Trophoblast cell (in vitro differentiated cells and primary cell): ENCODE results near the gene SLC43A2.

Experiments used
- DNase-seq, 2 donors: peaks; one replicate each; pipeline ENCODE4 v3.0.0-alpha.2; 2016
- H2AFZ ChIP-seq: 2 replicates; pipeline ENCODE4 v1.6.1; 2013; ENCODE audit warnings: low read length, moderate library complexity, mild to moderate bottlenecking; ENCODE audit not compliant: insufficient read depth, poor library complexity
- H2AK5ac ChIP-seq: 2 replicates; pipeline ENCODE4 v1.6.1; 2013; ENCODE audit warnings: mild to moderate bottlenecking, low read length
- H2BK120ac ChIP-seq: 2 replicates; pipeline ENCODE4 v1.6.1; 2013; ENCODE audit warnings: low read length, mild to moderate bottlenecking, moderate library complexity; ENCODE audit not compliant: insufficient read depth, poor library complexity
- H2BK12ac ChIP-seq: 2 replicates; pipeline ENCODE4 v1.6.1; 2013; ENCODE audit warnings: mild to moderate bottlenecking, low read length, moderate library complexity
- H2BK5ac ChIP-seq: 2 replicates; pipeline ENCODE4 v1.6.1; 2013; ENCODE audit warnings: low read length, low read depth, moderate library complexity, mild to moderate bottlenecking; ENCODE audit not compliant: poor library complexity
- H3K14ac ChIP-seq: 2 replicates; pipeline ENCODE4 v1.6.1; 2013; ENCODE audit warnings: mild to moderate bottlenecking, low read length
- H3K18ac ChIP-seq: 2 replicates; pipeline ENCODE4 v1.6.1; 2013; ENCODE audit warnings: mild to moderate bottlenecking, low read length
- H3K23ac ChIP-seq: 2 replicates; pipeline ENCODE4 v1.6.1; 2013; ENCODE audit warnings: low read length
- H3K27ac ChIP-seq: 2 replicates; pipeline ENCODE4 v1.5.1; 2013; ENCODE audit warnings: low read depth, mild to moderate bottlenecking, inconsistent platforms, low read length, moderate library complexity
- H3K27me3 ChIP-seq: 2 replicates; pipeline ENCODE4 v1.6.1; 2013; ENCODE audit warnings: inconsistent platforms, mild to moderate bottlenecking, low read length, moderate library complexity; ENCODE audit not compliant: insufficient read depth
- H3K36me3 ChIP-seq, 2 experiments: 1 replicate in 1 of 2; 2 replicates in 1 of 2; pipeline ENCODE4 v1.6.1; 2013; ENCODE audit warnings: low read length in 2 of 2, mild to moderate bottlenecking in 2 of 2, moderate library complexity in 1 of 2; ENCODE audit not compliant: insufficient read depth in 2 of 2, control insufficient read depth in 1 of 2
- H3K4ac ChIP-seq: 2 replicates; pipeline ENCODE4 v1.6.1; 2013; ENCODE audit warnings: low read depth, mild to moderate bottlenecking, low read length, moderate library complexity
- H3K4me1 ChIP-seq, 2 experiments: 1 replicate in 1 of 2; 2 replicates in 1 of 2; pipeline ENCODE4 v1.6.1; 2013; ENCODE audit warnings: low read length in 2 of 2, mild to moderate bottlenecking in 2 of 2, moderate library complexity in 1 of 2; ENCODE audit not compliant: insufficient read depth in 2 of 2, control insufficient read depth in 1 of 2
- H3K4me2 ChIP-seq: 2 replicates; pipeline ENCODE4 v1.6.1; 2013; ENCODE audit warnings: inconsistent platforms, mild to moderate bottlenecking, low read length, moderate library complexity
- H3K4me3 ChIP-seq: 2 replicates; pipeline ENCODE4 v1.5.1; 2013; ENCODE audit warnings: mild to moderate bottlenecking, low read depth, low read length, inconsistent platforms
- H3K79me1 ChIP-seq: one replicate; pipeline ENCODE4 v1.6.1; 2013; ENCODE audit warnings: low read length
- H3K79me2 ChIP-seq: 2 replicates; pipeline ENCODE4 v1.6.1; 2013; ENCODE audit warnings: low read length, mild to moderate bottlenecking; ENCODE audit not compliant: control insufficient read depth, insufficient read depth, poor library complexity
- H3K9ac ChIP-seq: 2 replicates; pipeline ENCODE4 v1.6.1; 2013; ENCODE audit warnings: mild to moderate bottlenecking, low read length
- H3K9me3 ChIP-seq: 2 replicates; pipeline ENCODE4 v1.6.1; 2013; ENCODE audit warnings: low read depth, mild to moderate bottlenecking, control low read depth, inconsistent platforms, low read length; ENCODE audit not compliant: insufficient read depth
- H4K12ac ChIP-seq: 2 replicates; pipeline ENCODE4 v1.6.1; 2013; ENCODE audit warnings: low read depth, mild to moderate bottlenecking, low read length, moderate library complexity
- H4K8ac ChIP-seq: 2 replicates; pipeline ENCODE4 v1.6.1; 2013; ENCODE audit warnings: low read depth, mild to moderate bottlenecking, low read length, moderate library complexity
- H4K91ac ChIP-seq: one replicate; pipeline ENCODE4 v1.6.1; 2013; ENCODE audit warnings: low read depth, mild to moderate bottlenecking, low read length, moderate library complexity
- WGBS: extraction: QIAGEN DNeasy Blood & Tissue Kit; methylation state at CpG from one replicate; pipeline ENCODE4 v1.1.7; 2013; ENCODE audit warnings: missing lambda C conversion rate; ENCODE audit not compliant: insufficient read length, insufficient coverage; ENCODE audit errors: extremely low coverage; 5-methylcytosine and 5-hydroxymethylcytosine counted together

The SLC43A2 gene

DNA sequence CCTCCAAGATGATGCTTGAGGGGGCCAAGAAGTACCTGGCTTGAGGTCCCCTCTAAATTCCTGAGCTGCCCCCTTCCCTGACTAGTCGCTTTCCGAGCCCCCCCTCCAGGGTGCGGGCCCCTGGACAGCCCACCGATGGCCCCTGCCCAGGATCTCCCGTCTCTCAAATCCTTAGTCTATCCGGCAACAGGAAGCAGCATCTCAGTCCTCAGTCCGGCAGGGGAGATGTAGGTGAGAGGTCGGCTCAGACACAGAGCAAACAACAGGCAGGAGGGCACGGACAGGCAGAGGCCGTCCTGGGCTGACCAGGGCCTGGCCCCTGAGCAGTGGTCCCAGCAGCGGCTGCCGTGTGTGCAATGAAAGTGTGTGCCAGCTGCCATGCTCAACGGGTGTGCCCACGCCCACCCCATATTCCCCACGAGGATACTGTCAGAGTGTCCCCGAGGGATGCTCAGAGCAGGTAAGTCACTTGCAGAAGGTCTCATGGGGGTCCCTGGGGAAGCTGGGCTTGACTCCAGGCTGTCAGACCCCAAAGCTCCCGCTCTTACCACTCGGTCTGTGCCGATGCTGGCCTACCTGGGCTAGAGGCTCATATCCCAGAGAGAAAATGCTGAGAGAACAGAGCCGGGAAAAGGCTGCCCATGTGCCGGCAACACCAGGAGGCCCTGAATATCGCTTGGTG is 7.2 kb downstream of the SLC43A2 start:
- peak in 1 of 2 donors; percentile 62 for DNase-seq
- Histone ChIP-seq H3K18ac (peak overlapping the region; percentile 72), H3K4me3 (no peak overlapping the region), H3K36me3 (peaks cover 14 to 22% of the 10 kb centered on the region in 2 experiments), H3K4me2 (no peak overlapping the region), H2BK12ac (peak overlapping the region; percentile 59), H3K23ac (no peak overlapping the region), H3K27me3 (no peaks in the 10 kb centered on the region), H4K8ac (peak overlapping the region; percentile 73), H3K14ac (peak overlapping the region; percentile 69), H3K4me1 (peaks cover 12 to 18% of the 10 kb centered on the region in 2 experiments), H2BK5ac (peak overlapping the region; percentile 42), H3K27ac (peak overlapping the region; percentile 26), H4K12ac (no peak overlapping the region), H3K79me2 (peaks cover 4% of the 10 kb centered on the region), H3K79me1 (peaks cover 16% of the 10 kb centered on the region), H2BK120ac (peak overlapping the region; percentile 58), H2AFZ (no peak overlapping the region), H3K9ac (no peak overlapping the region), H3K9me3 (peaks cover 2% of the 10 kb centered on the region), H2AK5ac (peak overlapping the region; percentile 72), H3K4ac (peak overlapping the region; percentile 17), H4K91ac (peak overlapping the region; percentile 82)
- WGBS, result no CpG with 5 or more reads among the region's 22 CpGs

DNA sequence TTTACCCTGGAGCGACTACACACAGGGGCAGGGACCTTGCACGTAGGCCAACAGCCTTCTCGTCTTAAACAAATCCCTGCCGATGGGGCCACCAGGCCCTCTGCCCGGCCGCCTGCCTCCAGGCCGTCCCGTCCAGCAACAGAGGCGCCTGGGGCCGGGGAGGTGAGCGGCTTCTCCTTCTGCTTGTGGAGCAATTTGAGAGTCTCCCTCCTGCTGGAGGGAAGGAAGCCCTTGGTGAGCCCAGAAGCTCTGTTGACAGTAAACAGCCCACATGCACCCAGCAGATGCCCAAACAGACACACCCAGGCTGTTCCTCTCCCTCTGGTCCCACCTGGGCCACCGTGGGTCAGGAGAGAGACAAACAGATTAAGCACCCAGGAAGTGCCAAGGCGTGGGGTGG is 8.1 kb downstream of the SLC43A2 start:
- Histone ChIP-seq H3K79me1 (peaks cover 16% of the 10 kb centered on the region), H2BK120ac (no peak overlapping the region), H3K18ac (no peak overlapping the region), H2BK5ac (peak overlapping the region; percentile 13), H4K12ac (no peak overlapping the region), H3K4me1 (peaks cover 12 to 18% of the 10 kb centered on the region in 2 experiments), H3K9ac (no peak overlapping the region), H3K27ac (no peak overlapping the region), H3K14ac (no peak overlapping the region), H2BK12ac (no peak overlapping the region), H3K4me2 (no peak overlapping the region), H2AFZ (no peak overlapping the region), H3K27me3 (no peaks in the 10 kb centered on the region), H3K79me2 (peaks cover 4% of the 10 kb centered on the region), H3K4me3 (no peak overlapping the region), H4K91ac (peak overlapping the region; percentile 82), H2AK5ac (no peak overlapping the region), H4K8ac (no peak overlapping the region), H3K4ac (no peak overlapping the region), H3K36me3 (peaks cover 17 to 26% of the 10 kb centered on the region in 2 experiments), H3K9me3 (peaks cover 2% of the 10 kb centered on the region), H3K23ac (no peak overlapping the region)
- DNase-seq, result peak; percentile 93 to 94
- WGBS, result no CpG with 5 or more reads among the region's 13 CpGs

DNA sequence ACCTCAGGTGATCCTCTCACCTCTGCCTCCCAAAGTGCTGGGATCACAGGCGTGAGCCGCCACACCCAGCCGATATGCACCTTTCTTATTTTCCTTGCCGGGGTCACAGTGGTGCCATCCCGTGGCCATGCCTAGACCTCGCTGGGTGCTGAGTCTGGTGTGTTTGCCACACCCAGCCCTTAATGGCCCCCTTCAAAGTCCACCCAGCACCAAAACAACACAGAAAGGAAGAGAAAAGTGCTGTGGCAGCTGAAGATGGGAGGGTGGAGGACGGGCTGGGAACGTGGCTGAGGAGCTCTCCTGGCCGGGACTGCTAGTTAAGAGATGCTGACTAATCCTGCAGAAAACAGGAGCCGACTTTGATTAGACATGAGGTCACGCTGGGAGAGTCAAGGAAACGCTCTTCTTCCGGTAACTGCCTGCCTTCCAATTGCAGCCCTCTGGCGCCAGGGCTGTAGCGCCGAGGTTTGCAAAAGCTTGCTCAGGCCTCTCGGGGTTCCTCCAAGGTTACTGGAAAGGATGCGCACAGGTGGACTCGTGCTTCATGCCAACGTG is 10.9 kb downstream of the SLC43A2 start:
- peaks cover 12 to 18% of the 10 kb centered on the region in 2 experiments for H3K4me1 ChIP-seq
- no peak overlapping the region for H2AK5ac ChIP-seq
- DNase-seq, result peak; percentile 74 to 76
- peaks cover 22 to 30% of the 10 kb centered on the region in 2 experiments for H3K36me3 ChIP-seq
- no peak overlapping the region for H4K8ac ChIP-seq
- no peak overlapping the region for H3K9ac ChIP-seq
- WGBS, result no CpG with 5 or more reads among the region's 20 CpGs
- no peak overlapping the region for H2BK5ac ChIP-seq
- no peak overlapping the region for H4K91ac ChIP-seq
- H3K27me3 ChIP-seq, result no peaks in the 10 kb centered on the region
- no peak overlapping the region for H3K18ac ChIP-seq
- no peak overlapping the region for H3K14ac ChIP-seq
- no peak overlapping the region for H3K4ac ChIP-seq
- no peak overlapping the region for H2BK120ac ChIP-seq
- no peak overlapping the region for H3K4me3 ChIP-seq
- no peak overlapping the region for H2BK12ac ChIP-seq
- no peak overlapping the region for H3K27ac ChIP-seq
- H4K12ac ChIP-seq, result no peak overlapping the region
- H3K9me3 ChIP-seq, result no peaks in the 10 kb centered on the region
- no peak overlapping the region for H3K23ac ChIP-seq
- peaks cover 4% of the 10 kb centered on the region for H3K79me2 ChIP-seq
- no peak overlapping the region for H2AFZ ChIP-seq
- peaks cover 16% of the 10 kb centered on the region for H3K79me1 ChIP-seq
- H3K4me2 ChIP-seq, result no peak overlapping the region

DNA sequence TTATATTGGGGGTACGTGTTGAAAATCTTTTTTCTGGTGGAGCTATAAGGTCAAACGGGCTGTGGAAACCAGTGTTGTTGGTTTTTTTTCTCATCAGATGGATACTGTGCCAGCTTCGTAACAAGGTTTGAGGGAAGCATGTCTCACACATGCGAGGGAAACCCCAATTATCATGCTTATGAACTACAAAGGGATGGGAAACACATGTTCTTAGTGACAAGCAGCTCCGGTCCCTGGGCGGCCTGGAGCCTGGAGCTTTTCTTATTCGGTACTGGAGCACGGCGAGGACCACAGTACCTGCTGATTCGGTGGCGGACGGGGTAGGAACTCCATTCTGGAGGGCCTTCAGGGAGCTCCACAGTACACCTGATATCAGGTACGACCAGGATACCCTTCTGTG is 12.5 kb downstream of the SLC43A2 start:
- Histone ChIP-seq H3K9ac (no peak overlapping the region), H3K79me2 (peaks cover 3% of the 10 kb centered on the region), H3K23ac (no peak overlapping the region), H3K4me1 (peaks cover 8 to 12% of the 10 kb centered on the region in 2 experiments), H3K27ac (no peak overlapping the region), H3K18ac (no peak overlapping the region), H2BK120ac (no peak overlapping the region), H3K36me3 (peaks cover 27 to 30% of the 10 kb centered on the region in 2 experiments), H3K9me3 (no peaks in the 10 kb centered on the region), H4K12ac (no peak overlapping the region), H3K14ac (no peak overlapping the region), H3K4me2 (no peak overlapping the region), H3K27me3 (no peaks in the 10 kb centered on the region), H4K91ac (no peak overlapping the region), H4K8ac (no peak overlapping the region), H2BK5ac (no peak overlapping the region), H2BK12ac (no peak overlapping the region), H3K79me1 (peaks cover 12% of the 10 kb centered on the region), H3K4ac (no peak overlapping the region), H2AK5ac (no peak overlapping the region), H2AFZ (no peak overlapping the region), H3K4me3 (no peak overlapping the region)
- WGBS, result no CpG with 5 or more reads among the region's 13 CpGs
- DNase-seq, result no peak
